ENCODE measurements around the gene CCDC33. TPM values are rescaled to one million over a fixed set of nuclear protein-coding genes. Genes with fewer than 3 reads are reported as not detected.

CCDC33 gene
- total RNA-seq, 1 experiment from 2014 or later, result not detected

- POLR2A ChIA-PET, result no interaction called here
- CTCF ChIA-PET, result no interaction called here
- no peak for TF ChIP-seq CTCF (IDR thresholded peaks at IDR 0.05; ENCODE audit: insufficient read depth in 1 of 2, low read depth in 1 of 2, low read length in 1 of 2, severe bottlenecking in 1 of 2, unreplicated experiment in 1 of 2)
Measured at GRCh38 chr15:74349241-74349778, 113.2 kb downstream of the CCDC33 start.

GRCh38 chr15:74350295-74351275, 114.5 kb downstream of the CCDC33 start:
- Histone ChIP-seq H3K4me1 (no peaks in the 10 kb centered on the region), H3K9me3 (no peaks in the 10 kb centered on the region), H3K4me3 (ENCODE audit: low read depth, low read length) (no peak overlapping the region), H3K36me3 (ENCODE audit: control insufficient read depth, insufficient read depth, low read length) (no peaks in the 10 kb centered on the region), H3K27me3 (replicated peaks; ENCODE audit: control insufficient read depth, insufficient read depth, low read length) (no peaks in the 10 kb centered on the region)
- POLR2A ChIA-PET, result no interaction called here
- no TSS peak for BruUV-seq (replicated peaks)
- CTCF ChIA-PET, result no interaction called here
- no peaks in the 10 kb centered on the region for H3K36me3 Mint-ChIP-seq (ENCODE audit: insufficient read depth, unreplicated experiment)
- H3K9me3 Mint-ChIP-seq (ENCODE audit: unreplicated experiment), result no peaks in the 10 kb centered on the region
- no peak for TF ChIP-seq CTCF (IDR thresholded peaks at IDR 0.05; ENCODE audit: insufficient read depth in 1 of 2, low read depth in 1 of 2, low read length in 1 of 2, severe bottlenecking in 1 of 2, unreplicated experiment in 1 of 2)
- intact Hi-C loops (cut with micrococcal nuclease; ENCODE audit: unreplicated experiment), result no loop called here
- H3K4me1 Mint-ChIP-seq (ENCODE audit: low read depth, unreplicated experiment), result peaks cover 11% of the 10 kb centered on the region
- peaks cover 25% of the 10 kb centered on the region for H3K27me3 Mint-ChIP-seq (ENCODE audit: insufficient read depth, unreplicated experiment)
- no peak overlapping the region for H3K27ac Mint-ChIP-seq (ENCODE audit: unreplicated experiment)
- no peak overlapping the region for H3K4me3 Mint-ChIP-seq (ENCODE audit: unreplicated experiment)
- no peak for DNase-seq

More at GRCh38 chr15:74349241-74349778, 113.2 kb downstream of the CCDC33 start:
- Mint-ChIP-seq H3K9me3 (ENCODE audit: unreplicated experiment) (no peaks in the 10 kb centered on the region), H3K4me3 (ENCODE audit: unreplicated experiment) (no peak overlapping the region), H3K4me1 (ENCODE audit: low read depth, unreplicated experiment) (no peaks in the 10 kb centered on the region), H3K36me3 (ENCODE audit: insufficient read depth, unreplicated experiment) (no peaks in the 10 kb centered on the region), H3K27me3 (ENCODE audit: insufficient read depth, unreplicated experiment) (peaks cover 15% of the 10 kb centered on the region), H3K27ac (ENCODE audit: unreplicated experiment) (no peak overlapping the region)
- Histone ChIP-seq H3K27me3 (replicated peaks; ENCODE audit: control insufficient read depth, insufficient read depth, low read length) (no peaks in the 10 kb centered on the region), H3K36me3 (ENCODE audit: control insufficient read depth, insufficient read depth, low read length) (no peaks in the 10 kb centered on the region), H3K9me3 (no peaks in the 10 kb centered on the region), H3K4me3 (ENCODE audit: low read depth, low read length) (no peak overlapping the region), H3K4me1 (no peaks in the 10 kb centered on the region)
- BruUV-seq (replicated peaks), result no TSS peak
- intact Hi-C loops (cut with micrococcal nuclease; ENCODE audit: unreplicated experiment), result no loop called here
- DNase-seq, result no peak

- no peak for DNase-seq
- Histone ChIP-seq H3K27me3 (replicated peaks; ENCODE audit: control insufficient read depth, insufficient read depth, low read length) (no peaks in the 10 kb centered on the region), H3K4me1 (no peaks in the 10 kb centered on the region), H3K4me3 (ENCODE audit: low read depth, low read length) (no peak overlapping the region), H3K9me3 (no peaks in the 10 kb centered on the region), H3K36me3 (ENCODE audit: control insufficient read depth, insufficient read depth, low read length) (no peaks in the 10 kb centered on the region)
- no TSS peak for BruUV-seq (replicated peaks)
- POLR2A ChIA-PET, result no interaction called here
- H3K4me1 Mint-ChIP-seq (ENCODE audit: low read depth, unreplicated experiment), result peaks cover 12% of the 10 kb centered on the region
- peaks cover 26% of the 10 kb centered on the region for H3K27me3 Mint-ChIP-seq (ENCODE audit: insufficient read depth, unreplicated experiment)
- no peak overlapping the region for H3K27ac Mint-ChIP-seq (ENCODE audit: unreplicated experiment)
- TF ChIP-seq CTCF (IDR thresholded peaks at IDR 0.05; ENCODE audit: insufficient read depth in 1 of 2, low read depth in 1 of 2, low read length in 1 of 2, severe bottlenecking in 1 of 2, unreplicated experiment in 1 of 2), result no peak
- intact Hi-C loops (cut with micrococcal nuclease; ENCODE audit: unreplicated experiment), result no loop called here
- no peaks in the 10 kb centered on the region for H3K9me3 Mint-ChIP-seq (ENCODE audit: unreplicated experiment)
- H3K4me3 Mint-ChIP-seq (ENCODE audit: unreplicated experiment), result no peak overlapping the region
- H3K36me3 Mint-ChIP-seq (ENCODE audit: insufficient read depth, unreplicated experiment), result no peaks in the 10 kb centered on the region
- CTCF ChIA-PET, result no interaction called here
Measured at GRCh38 chr15:74351670-74352069, 115.5 kb downstream of the CCDC33 start.
